ENCODE measurements around the gene MPL.
"Not testable (repeated sequence)": the region's sequence is repeated elsewhere in the genome, so short reads cannot be mapped to it uniquely, and the experiment has no call there.

MPL gene

DNA sequence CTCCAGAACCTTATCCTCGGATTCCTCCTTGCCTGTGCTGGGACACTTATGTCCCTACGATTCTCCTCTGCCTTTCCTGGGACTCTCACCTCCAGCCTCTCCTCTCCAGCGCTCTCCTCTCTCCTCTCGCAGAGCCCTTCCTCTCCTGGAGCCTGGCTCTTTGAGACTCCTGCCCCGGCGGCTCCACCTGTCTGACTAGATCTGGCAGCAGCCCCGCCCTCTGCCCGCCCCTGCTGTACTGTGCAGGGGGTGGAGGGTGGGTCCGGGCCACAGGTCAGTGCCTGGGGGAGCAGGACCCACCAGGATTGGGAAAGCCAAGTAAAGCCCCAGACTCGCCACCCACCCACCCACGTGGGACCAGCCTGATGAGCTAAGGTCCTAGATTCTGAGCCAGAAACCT, 28.6 kb downstream of the MPL start:
- DNase-seq (ENCODE audit: low read depth) = no peak
- TF ChIP-seq, protein P1, sequence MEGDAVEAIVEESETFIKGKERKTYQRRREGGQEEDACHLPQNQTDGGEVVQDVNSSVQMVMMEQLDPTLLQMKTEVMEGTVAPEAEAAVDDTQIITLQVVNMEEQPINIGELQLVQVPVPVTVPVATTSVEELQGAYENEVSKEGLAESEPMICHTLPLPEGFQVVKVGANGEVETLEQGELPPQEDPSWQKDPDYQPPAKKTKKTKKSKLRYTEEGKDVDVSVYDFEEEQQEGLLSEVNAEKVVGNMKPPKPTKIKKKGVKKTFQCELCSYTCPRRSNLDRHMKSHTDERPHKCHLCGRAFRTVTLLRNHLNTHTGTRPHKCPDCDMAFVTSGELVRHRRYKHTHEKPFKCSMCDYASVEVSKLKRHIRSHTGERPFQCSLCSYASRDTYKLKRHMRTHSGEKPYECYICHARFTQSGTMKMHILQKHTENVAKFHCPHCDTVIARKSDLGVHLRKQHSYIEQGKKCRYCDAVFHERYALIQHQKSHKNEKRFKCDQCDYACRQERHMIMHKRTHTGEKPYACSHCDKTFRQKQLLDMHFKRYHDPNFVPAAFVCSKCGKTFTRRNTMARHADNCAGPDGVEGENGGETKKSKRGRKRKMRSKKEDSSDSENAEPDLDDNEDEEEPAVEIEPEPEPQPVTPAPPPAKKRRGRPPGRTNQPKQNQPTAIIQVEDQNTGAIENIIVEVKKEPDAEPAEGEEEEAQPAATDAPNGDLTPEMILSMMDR (conservative IDR thresholded peaks at IDR 0.05; ENCODE audit: control insufficient read depth, insufficient read depth, low read depth, low read length) = no peak
- peak overlapping the region; percentile 82 for H3K4me3 ChIP-seq (ENCODE audit: control insufficient read depth, low read depth, low read length)

DNA sequence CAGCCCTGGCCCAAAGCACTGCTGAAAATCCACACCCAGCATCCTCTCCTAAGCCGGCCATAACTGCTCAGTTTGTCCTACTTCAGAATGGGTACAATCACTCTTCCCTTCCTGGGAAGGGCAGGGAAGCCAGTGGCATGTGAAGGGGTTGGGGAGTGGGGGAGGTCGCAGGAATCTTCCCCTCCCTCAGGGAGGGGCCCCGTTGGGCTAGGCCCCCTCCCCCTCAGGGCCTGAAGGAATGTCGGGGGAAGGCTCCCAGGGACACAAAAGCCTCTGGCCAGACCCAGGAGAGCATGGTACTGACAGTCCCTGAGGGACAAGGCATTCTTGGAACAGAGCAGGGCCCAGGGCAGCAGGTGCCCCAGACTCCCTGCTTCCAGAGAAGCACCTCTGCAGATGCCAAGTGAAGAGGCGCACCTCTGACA, 29.0 kb downstream of the MPL start:
- DNase-seq (ENCODE audit: low read depth) = no peak
- TF ChIP-seq, protein P1 (conservative IDR thresholded peaks at IDR 0.05; ENCODE audit: control insufficient read depth, insufficient read depth, low read depth, low read length) = no peak
- peak overlapping the region; percentile 82 for H3K4me3 ChIP-seq (ENCODE audit: control insufficient read depth, low read depth, low read length)

DNA sequence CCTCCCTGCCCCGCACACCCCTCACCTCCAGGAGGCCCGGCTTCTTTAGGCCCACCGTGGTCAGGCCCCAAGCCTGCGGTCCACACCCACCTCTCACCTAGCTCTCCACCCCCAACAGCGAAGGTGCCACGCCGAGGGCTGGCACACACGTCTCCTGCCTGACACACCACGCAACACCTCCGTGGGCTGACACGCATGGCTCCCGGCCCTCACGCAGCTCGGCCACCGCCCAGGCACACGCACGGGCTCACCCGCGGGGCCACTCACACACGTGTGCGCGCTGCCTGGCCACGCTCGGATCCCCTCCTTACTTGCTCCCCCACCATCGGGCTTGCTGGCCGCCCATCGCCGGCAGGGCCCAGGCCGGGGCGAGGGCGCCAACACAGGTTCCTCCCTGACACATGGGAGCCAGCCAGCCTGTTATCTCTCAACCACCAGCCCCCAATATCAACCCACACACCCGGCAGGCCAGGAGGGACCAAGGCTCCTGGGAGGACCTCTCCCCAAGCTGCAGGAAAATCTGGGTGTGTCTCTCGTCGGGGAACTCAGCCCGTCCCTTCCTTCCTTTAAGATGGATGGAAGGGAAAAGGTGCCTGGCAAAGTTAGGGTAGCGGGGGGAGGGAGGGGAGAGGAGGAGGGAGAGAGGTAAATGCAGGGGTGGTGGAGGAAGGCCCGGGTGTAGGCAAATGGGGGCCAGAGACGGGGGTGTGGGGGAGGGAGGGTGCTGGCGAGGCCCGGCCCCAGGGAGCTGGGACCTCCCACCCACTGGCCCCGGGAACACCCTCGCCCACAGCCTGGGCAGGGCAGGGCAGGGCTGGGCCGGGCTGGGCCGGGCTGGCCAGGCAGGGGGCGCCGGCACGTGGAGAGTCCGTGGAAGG, 29.6 kb downstream of the MPL start:
- peak overlapping the region; percentile 82 for H3K4me3 ChIP-seq (ENCODE audit: control insufficient read depth, low read depth, low read length)
- DNase-seq (ENCODE audit: low read depth) = no peak
- TF ChIP-seq, protein P1 (conservative IDR thresholded peaks at IDR 0.05; ENCODE audit: control insufficient read depth, insufficient read depth, low read depth, low read length) = no peak

DNA sequence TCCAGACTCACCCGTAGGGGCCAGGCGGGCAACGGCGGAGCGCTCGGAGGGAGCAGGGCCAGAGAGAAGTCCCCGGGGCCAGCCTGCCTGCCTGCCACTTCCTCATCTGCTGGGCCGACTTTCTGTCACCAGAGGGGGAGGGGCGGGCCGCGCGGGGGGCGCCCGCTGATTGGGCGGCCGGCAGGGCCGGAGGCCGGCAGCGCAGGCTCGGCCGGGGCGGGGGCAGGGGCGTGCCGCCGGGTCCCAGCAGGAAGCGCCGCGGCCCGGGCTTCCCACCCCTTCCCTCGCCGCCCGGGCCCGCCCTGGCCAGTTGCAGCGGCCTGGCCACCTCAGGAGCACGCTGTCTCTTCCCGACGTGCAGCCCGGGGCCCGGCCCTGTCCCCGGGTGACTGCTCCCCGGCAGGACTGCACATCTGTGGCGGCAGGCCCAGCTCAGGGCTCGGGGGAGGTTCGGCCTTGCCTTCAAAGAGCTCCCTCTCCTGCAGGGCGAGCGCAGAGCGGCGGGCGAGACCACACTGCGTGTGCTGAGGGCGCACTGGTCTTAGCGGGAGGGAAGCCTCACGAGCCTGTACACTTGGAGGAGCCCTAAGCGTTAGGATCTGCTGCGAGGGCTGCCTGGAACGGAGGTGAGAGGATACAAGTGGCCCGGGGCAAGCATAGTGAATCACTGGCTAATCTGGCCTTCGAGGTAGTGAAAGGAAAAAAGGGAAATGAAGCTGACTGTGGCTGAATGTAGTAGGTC, 30.5 kb downstream of the MPL start, which contains the start of gene ELOVL1:
Gene ELOVL1 (minus strand): TSS at position 108 of the 742 bp plus-strand sequence. CDS start 2,402 bp downstream, outside the sequence.
- TF ChIP-seq, protein P1 (conservative IDR thresholded peaks at IDR 0.05; ENCODE audit: control insufficient read depth, insufficient read depth, low read depth, low read length) = peak; percentile 7
- H3K4me3 ChIP-seq (ENCODE audit: control insufficient read depth, low read depth, low read length) = peak within 1 kb of the TSS; percentile 82
- DNase-seq (ENCODE audit: low read depth) = peak; percentile 76

DNA sequence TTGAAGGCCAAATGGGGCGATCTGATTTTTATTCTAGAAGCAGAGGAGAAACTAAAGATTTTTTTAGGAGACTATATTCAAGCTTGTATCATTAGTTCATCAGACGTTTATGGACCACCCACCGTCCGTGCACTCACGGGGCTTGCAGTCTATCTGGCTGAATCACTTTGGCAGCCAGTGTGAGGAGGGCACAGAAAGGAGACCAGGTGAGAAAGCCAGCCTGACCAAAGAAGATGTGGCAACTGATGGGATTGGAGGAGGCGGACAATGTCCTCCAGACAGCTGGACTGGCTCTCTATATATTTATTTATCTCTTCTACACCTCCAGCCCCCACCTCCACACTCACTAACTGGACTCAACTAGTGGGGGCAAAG, 31.0 kb downstream of the MPL start:
- TF ChIP-seq, protein P1 (conservative IDR thresholded peaks at IDR 0.05; ENCODE audit: control insufficient read depth, insufficient read depth, low read depth, low read length) = no peak
- H3K4me3 ChIP-seq (ENCODE audit: control insufficient read depth, low read depth, low read length) = peak overlapping the region; percentile 66
- no peak for DNase-seq (ENCODE audit: low read depth)

DNA sequence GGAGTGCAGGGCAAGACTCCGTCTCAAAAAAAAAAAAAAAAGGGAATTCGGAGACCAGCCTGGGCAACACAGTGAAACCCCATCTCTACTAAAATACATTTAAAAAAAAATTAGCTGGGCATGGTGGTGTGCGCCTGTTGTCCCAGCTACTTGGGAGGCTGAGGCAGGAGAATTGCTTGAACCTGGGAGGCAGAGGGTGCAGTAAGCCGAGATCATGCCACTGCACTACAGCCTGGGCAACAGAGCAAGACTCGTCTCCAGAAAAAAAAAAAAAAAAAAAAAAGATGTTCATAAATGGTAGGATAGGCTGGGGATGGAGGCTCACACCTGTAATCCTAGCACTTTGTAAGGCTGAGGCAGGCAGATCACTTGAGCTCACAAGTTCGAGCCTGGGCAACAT, 32.2 kb downstream of the MPL start:
- H3K4me3 ChIP-seq (ENCODE audit: control insufficient read depth, low read depth, low read length); DNase-seq (ENCODE audit: low read depth): not testable (repeated sequence)

DNA sequence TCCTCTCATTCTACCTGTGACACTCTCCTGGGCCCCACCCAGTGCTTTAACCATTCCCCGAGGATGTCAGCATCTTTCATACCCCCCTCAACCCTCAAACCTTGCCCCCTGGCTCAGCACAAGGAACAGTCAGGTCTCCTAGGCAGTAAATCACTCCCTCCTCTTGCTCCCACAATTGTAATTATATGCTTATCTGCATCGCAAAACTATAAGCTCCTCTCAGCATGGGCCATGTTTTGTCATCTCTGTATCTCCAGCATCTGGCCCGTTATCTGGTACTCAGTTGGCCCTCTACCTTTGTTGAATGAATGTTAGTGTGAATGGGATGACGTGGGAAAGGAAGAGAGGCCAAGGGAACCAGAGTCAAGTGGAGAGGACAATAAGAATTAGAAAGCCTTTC, 32.9 kb downstream of the MPL start:
- DNase-seq (ENCODE audit: low read depth) = no peak
- no peak overlapping the region for H3K4me3 ChIP-seq (ENCODE audit: control insufficient read depth, low read depth, low read length)
- TF ChIP-seq, protein P1 (conservative IDR thresholded peaks at IDR 0.05; ENCODE audit: control insufficient read depth, insufficient read depth, low read depth, low read length) = no peak

Measured in fibroblast of mammary gland (primary cell).